Type B pancreatic cell (in vitro differentiated cells): ENCODE data around the gene CHAD. TPM values are rescaled to one million over a fixed set of nuclear protein-coding genes. Genes with fewer than 3 reads are reported as not detected.

Source experiments
- DNase-seq: peaks from one replicate; pipeline ENCODE4 v3.0.0; 2021; ENCODE audit warnings: mixed read lengths; ENCODE audit not compliant: unreplicated experiment; ENCODE audit errors: extremely low spot score
- H3K27ac Mint-ChIP-seq: 2 replicates; pipeline ENCODE4 v1.8.0; 2021; ENCODE audit warnings: mild to moderate bottlenecking, mixed read lengths
- H3K27me3 Mint-ChIP-seq: 2 replicates; pipeline ENCODE4 v1.8.0; 2021; ENCODE audit warnings: mixed read lengths
- H3K36me3 Mint-ChIP-seq: 2 replicates; pipeline ENCODE4 v1.8.0; 2021; ENCODE audit warnings: mixed read lengths
- H3K4me1 Mint-ChIP-seq: one replicate; pipeline ENCODE4 v1.8.0; 2021; ENCODE audit warnings: mixed read lengths; ENCODE audit not compliant: unreplicated experiment
- H3K4me3 Mint-ChIP-seq: 2 replicates; pipeline ENCODE4 v1.8.0; 2021; ENCODE audit warnings: mild to moderate bottlenecking, mixed read lengths
- H3K9me3 Mint-ChIP-seq: 2 replicates; pipeline ENCODE4 v1.8.0; 2021; ENCODE audit warnings: mixed read lengths
- total RNA-seq: library from RNA; stranded (reverse); gene quantifications from 2 replicates; pipeline ENCODE4 v1.2.1, GENCODE V29; 2021; ENCODE audit warnings: low replicate concordance
- TF ChIP-seq, protein P1 (sequence below): fragments of 200-600 bp; sonication (generic); conservative IDR thresholded peaks from 2 replicates; pipeline ENCODE4 v1.5.0; 2021; ENCODE audit warnings: antibody characterized with exemption, mild to moderate bottlenecking

The CHAD gene
- total RNA-seq, 1 donor from 2014 or later, result not detected

GRCh38 chr17:50458701-50459676, 9.7 kb downstream of the CHAD start:
- H3K9me3 Mint-ChIP-seq, result no peaks in the 10 kb centered on the region
- TF ChIP-seq, protein P1, sequence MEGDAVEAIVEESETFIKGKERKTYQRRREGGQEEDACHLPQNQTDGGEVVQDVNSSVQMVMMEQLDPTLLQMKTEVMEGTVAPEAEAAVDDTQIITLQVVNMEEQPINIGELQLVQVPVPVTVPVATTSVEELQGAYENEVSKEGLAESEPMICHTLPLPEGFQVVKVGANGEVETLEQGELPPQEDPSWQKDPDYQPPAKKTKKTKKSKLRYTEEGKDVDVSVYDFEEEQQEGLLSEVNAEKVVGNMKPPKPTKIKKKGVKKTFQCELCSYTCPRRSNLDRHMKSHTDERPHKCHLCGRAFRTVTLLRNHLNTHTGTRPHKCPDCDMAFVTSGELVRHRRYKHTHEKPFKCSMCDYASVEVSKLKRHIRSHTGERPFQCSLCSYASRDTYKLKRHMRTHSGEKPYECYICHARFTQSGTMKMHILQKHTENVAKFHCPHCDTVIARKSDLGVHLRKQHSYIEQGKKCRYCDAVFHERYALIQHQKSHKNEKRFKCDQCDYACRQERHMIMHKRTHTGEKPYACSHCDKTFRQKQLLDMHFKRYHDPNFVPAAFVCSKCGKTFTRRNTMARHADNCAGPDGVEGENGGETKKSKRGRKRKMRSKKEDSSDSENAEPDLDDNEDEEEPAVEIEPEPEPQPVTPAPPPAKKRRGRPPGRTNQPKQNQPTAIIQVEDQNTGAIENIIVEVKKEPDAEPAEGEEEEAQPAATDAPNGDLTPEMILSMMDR, result no peak
- no peaks in the 10 kb centered on the region for H3K4me1 Mint-ChIP-seq
- no peak for DNase-seq
- H3K27me3 Mint-ChIP-seq, result no peaks in the 10 kb centered on the region
- H3K27ac Mint-ChIP-seq, result no peak overlapping the region
- H3K36me3 Mint-ChIP-seq, result no peaks in the 10 kb centered on the region
- H3K4me3 Mint-ChIP-seq, result no peak overlapping the region

- H3K27ac Mint-ChIP-seq, result no peak overlapping the region
- no peaks in the 10 kb centered on the region for H3K9me3 Mint-ChIP-seq
- DNase-seq, result no peak
- no peak overlapping the region for H3K4me3 Mint-ChIP-seq
- H3K36me3 Mint-ChIP-seq, result peaks cover 4% of the 10 kb centered on the region
- H3K27me3 Mint-ChIP-seq, result no peaks in the 10 kb centered on the region
- TF ChIP-seq, protein P1, result no peak
- no peaks in the 10 kb centered on the region for H3K4me1 Mint-ChIP-seq
Measured at GRCh38 chr17:50458270-50458669, 10.4 kb downstream of the CHAD start.

GRCh38 chr17:50457621-50458020, 11.1 kb downstream of the CHAD start:
- TF ChIP-seq, protein P1, result no peak
- Mint-ChIP-seq H3K27me3 (no peaks in the 10 kb centered on the region), H3K36me3 (peaks cover 4% of the 10 kb centered on the region), H3K9me3 (no peaks in the 10 kb centered on the region), H3K4me1 (no peaks in the 10 kb centered on the region), H3K4me3 (no peak overlapping the region), H3K27ac (no peak overlapping the region)
- DNase-seq, result no peak

DNA sequence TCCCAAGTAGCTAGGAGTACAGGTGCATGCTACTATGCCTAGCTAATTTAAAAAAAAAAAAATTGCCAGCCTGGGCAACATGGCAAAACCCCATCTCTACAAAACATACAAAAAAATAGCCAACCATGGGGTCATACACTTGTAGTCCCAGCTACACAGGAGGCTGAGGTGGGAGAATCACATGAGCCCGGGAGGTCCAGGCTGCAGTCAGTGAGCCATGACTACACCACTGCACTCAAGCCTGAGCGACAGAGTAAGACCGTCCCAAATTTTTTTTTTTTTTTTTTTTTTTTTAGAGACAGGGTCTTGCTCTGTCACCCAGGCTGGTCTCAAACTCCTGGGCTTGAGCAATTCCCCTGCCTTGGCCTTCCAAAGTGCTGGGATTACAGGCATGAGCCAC, 14.8 kb downstream of the CHAD start:
- Mint-ChIP-seq H3K36me3 (peaks cover 7% of the 10 kb centered on the region), H3K27me3 (no peaks in the 10 kb centered on the region), H3K4me3 (no peak overlapping the region), H3K4me1 (no peaks in the 10 kb centered on the region), H3K9me3 (no peaks in the 10 kb centered on the region), H3K27ac (no peak overlapping the region)
- TF ChIP-seq, protein P1, result no peak
- no peak for DNase-seq

DNA sequence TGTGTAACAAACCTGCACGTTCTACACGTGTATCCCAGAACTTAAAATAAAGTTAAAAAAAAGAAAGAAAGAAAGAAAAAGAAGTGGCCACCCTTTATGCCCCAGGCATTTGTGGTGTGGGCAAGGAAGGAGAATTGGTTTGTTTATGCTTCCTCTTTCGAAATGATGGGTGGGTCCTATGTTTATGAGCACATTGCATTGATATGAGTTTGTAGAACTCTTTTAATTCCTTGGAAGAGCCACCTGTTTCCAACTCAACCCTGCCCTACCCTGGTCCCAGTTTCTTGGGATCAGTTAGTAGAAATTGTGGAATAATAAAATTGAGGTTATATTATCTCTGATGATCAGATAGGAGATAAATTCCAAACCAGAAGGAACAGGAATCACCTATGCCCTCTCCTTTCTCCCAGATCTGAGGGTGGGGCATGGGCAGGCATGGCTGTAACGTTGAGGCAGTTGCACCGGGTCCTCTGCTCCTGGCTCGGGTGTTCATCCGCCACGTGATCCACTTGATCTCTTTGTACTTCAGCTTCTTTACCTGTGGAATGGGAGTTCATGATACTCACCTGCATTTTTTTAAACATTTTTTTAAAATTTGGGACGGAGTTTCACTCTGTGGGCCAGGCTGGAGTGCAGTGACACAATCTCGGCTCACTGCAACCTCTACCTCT, 15.9 kb downstream of the CHAD start:
- no peak overlapping the region for H3K4me3 Mint-ChIP-seq
- H3K9me3 Mint-ChIP-seq, result peaks cover 4% of the 10 kb centered on the region
- no peak overlapping the region for H3K27ac Mint-ChIP-seq
- TF ChIP-seq, protein P1, result no peak
- DNase-seq, result no peak
- H3K4me1 Mint-ChIP-seq, result peaks cover 7% of the 10 kb centered on the region
- peaks cover 12% of the 10 kb centered on the region for H3K36me3 Mint-ChIP-seq
- H3K27me3 Mint-ChIP-seq, result no peaks in the 10 kb centered on the region
